Limb (tissue), 2 donors: ENCODE data around the gene HAT1.
"Not testable (repeated sequence)": the region's sequence is repeated elsewhere in the genome, so short reads cannot be mapped to it uniquely, and the experiment has no call there.

Experiments used
- DNase-seq, 2 donors: peaks; one replicate each; pipeline ENCODE4 v3.0.0-alpha.2; 2016; ENCODE audit errors: extremely low spot score in 2 of 2

Gene HAT1, protein sequence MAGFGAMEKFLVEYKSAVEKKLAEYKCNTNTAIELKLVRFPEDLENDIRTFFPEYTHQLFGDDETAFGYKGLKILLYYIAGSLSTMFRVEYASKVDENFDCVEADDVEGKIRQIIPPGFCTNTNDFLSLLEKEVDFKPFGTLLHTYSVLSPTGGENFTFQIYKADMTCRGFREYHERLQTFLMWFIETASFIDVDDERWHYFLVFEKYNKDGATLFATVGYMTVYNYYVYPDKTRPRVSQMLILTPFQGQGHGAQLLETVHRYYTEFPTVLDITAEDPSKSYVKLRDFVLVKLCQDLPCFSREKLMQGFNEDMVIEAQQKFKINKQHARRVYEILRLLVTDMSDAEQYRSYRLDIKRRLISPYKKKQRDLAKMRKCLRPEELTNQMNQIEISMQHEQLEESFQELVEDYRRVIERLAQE

DNA sequence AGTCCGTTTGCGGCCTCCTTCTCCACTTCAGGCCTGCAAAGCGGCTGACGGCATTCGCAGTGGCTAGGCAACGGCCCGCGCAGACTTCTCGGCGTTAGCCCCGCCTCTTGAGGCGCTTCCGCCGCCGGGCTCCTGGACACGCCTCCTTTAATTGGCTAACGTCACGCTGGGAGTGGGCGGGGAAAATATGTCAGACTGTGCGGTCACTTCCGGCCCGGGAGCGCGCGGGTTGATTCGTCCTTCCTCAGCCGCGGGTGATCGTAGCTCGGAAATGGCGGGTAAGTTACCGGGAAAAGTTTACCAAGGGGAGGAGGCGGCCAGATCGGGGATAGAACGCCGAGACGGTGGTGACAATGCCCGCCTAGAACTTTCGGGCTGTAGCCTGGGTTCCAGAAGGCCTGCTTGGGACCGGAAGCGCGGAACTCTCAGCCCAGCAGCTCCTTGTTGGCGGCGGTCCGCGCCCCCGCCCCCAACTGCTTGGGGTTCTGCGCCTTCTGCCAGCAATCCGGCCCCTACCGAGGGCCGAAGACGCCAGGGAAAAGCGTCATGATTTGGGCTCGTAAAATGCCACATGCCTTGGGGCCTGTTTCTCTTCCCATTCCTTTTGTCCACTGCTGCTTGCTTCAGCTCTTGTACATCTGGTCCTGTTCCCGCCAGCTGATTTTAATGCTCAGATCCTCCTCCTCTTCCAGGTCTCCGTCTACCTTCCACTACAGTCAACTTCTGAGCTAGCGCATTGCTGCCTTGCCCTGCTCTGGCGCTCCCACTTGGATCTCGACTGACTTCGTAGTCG is at the start of gene HAT1:
Gene HAT1 (plus strand): TSS at position 232 of the 793 bp plus-strand sequence. CDS start 40 bp downstream, at position 272.
- peak; percentile 98 to 99 for DNase-seq

DNA sequence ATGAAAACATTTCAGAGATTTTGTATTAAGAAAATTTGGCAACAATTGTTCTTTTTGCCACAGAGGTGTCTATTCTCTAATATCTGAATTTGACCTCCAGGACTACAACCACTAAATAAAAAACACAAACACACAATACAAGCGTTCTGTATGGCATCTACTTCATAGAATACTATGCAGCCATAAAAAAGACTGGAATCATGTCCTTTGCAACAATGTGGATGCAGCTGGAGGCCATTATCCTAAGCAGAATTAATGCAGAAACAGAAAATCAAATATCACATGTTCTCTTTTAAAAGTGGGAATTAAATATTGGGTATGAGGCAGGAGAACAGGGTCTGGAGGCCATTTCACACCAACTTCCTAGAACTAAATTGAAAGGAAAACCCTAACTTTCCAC is 47.7 kb upstream of the HAT1 start:
- no peak for DNase-seq

DNA sequence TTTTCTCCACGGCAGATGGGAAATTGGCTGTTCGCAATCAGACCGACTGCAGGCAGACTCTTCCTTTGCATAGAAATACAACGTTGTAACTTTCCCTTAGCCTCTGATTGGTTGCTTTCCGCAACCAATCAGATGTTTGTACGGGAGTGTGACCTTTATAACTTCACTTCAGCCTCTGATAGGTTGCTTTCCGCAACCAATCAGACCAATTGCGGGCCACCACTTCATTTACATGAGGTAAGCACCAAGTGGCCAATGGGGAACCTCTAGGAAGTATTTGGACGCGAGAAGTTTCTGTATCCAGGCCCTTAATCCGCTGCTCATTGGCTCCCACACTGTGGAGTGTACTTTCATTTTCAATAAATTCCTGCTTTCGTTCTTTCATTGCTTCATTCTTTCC is 47.3 kb upstream of the HAT1 start:
- DNase-seq, result no peak

DNA sequence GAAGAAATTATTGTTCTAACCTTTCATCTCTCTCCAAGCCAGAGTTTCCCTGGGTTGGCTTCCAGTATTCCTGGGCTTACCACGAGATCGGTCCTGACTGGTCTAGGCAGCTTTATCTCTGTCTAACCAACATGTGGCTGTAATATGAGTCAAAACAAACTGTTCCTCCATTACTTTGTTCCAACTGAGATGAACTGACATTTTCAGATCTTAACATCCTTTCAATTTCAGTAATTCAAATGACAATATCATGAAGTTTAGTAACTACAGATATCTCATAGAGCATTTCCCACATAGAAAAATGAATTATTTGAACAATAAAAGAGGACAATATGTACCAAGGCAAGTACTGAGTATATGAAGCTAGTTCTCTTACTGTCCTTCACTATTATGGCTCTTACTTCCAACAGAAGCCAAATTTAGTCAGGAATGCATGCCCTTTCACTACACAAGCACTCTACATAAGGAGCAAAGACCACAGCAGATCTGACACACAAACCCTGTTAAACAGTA is 43.7 kb upstream of the HAT1 start:
- DNase-seq, result peak in 1 of 2 donors; percentile 18

DNA sequence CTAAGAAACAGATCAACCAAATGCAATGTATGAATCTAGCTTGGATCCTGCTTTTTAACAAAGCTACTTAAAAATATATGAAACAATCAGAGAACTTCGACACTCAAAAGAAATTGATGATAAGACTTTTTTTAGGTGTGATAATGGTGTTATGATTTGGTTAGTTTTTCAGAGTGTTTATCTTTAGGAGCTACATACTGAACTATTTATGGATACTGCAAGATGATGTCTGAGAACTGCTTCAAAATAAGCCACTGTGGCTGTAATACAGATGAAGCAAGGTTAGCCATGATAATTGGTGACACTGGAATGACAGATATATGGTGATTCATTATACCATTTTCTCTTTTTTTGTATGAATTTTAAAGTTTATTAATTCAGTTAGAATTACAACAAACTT is 42.4 kb upstream of the HAT1 start:
- DNase-seq, result no peak

DNA sequence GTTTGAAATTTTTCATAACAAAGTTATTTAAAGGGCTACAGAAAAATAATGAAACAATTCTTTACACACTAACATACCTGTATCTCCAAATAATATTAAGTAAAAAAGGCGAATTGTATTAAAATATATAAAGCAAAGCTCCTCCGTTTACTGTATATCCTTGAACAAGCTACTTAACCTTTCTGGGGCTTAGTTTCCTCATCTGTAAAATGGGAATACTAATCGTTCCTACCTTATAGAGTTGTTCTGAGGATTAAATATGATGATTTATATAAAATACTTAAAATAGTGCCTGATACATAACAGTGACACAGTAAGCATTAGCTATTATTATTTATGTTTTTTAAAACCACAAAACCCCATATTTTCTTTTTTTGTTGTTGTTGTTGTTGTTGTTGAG is 41.5 kb upstream of the HAT1 start:
- no peak for DNase-seq

DNA sequence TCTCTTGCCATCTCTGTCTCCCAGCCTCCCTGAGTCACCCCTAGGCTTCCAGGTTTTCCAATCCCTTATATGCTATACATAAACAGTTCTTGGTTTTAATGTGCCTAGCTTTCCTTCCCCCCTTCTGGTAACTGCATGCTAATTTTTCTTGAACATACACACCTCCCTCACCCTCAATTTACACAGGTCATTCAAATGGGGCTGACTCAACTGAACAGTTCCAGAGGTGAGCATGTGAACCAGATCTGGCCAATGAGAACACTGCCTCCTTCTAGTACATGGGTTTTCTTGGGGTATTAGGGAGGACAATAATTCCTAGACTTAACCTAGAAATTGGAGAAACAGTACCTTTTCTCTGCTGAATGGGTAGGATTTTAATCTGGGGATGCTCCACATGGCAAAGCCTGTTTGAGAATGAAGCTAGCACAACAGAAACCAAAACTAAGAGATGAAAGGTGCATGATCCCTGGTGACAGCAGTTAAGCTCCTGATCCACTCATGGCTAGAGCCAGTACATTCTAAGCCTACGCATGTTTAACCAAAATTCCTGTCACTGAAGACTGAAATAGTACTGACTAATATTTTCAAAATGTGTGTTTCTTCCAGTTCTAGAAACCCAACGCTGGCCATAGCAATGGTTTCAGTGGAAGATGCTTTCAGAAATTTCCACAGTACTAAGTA is 40.0 kb upstream of the HAT1 start:
- no peak for DNase-seq

DNA sequence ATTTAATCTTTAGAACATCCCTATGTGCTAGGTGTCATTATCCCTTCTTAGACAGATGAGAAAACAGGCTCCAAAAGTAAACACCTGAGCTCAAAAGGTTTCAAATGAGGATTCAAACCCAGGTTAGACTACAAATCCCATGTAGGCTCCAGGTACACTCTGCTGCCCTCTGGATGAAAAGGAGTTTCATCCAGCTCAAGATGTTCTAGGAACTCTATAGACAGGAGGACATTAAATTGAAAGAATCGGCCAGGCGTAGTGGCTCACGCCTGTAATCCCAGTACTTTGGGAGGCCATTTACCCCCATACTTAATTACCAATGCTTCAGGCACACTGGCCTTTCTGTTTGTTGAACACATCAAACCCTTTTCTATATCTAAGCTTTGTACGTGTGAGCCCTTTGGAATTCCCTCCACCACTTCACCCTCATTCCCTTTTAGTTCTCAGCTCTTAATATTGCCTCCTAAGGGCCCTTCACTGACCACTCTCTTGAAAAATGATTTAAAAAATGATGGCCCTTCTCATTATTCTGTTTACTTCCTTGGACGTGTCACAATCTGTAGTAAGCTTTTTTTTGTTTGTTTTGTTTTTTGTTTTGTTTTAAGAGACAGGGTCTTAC is 38.9 kb upstream of the HAT1 start:
- no peak for DNase-seq

DNA sequence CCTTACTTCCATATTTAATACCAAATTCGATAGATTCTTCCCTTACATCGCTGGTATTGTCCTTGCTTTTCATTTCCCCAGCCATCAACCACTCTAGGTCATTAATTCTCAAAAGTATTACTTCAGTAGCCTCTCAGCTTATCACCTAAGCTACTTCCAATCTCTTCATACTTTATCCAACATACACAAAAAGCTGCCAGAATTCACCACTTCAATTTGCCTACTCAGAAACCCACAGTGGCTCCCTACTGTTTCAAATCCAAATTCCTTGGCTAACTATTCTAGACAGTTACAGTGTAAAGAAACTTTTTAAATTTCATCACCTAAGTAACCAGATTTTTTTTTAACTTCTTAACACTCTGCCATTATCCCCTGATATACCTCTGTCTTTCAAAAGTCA is 32.9 kb upstream of the HAT1 start:
- no peak for DNase-seq

DNA sequence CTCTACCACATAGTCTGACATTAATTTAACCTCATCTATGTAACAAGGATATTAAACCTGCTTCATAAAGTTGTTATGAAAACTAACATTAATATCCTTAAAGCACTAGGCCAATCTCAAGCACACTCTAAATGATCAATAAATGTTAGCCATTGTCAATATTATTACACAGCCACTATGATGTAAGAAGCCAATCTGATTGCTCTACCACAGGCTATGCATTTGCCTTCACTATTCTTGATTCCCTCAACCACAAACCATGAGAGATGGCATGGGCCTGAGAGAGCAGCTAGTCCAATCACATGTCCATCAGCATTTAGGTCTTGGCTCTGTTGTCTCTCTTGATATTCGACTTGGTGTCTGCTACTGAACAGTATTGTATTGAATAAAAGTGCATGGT is 32.5 kb upstream of the HAT1 start:
- no peak for DNase-seq

DNA sequence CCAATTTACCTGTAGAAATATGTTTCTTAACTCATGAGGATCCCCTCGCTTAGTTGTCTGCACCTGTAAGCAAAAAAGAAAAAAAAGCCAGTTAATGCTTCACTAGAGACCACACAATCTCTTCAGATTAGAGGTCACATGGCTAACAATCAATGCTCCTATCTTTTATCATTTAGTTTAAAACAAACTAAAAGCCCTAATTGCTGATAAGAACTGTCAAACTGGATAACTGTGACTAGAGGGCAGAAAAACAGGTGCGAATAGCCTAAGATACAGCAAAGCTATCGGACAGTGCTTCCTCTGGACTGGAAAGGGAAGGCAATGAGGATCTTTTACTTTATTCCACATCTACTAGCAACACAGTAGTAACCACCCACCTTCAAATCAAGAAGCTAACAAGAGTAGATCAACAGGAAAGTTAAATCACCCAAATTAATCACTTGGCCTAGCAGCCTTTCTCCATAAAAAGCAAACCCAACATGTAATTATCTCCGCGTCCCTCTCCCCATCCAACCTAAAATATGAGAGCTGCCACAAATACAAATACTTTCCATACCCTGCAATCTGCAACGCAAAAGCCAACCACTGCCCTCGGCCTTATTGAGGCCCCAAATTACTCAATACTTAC is 29.0 kb upstream of the HAT1 start:
- DNase-seq, result no peak

DNA sequence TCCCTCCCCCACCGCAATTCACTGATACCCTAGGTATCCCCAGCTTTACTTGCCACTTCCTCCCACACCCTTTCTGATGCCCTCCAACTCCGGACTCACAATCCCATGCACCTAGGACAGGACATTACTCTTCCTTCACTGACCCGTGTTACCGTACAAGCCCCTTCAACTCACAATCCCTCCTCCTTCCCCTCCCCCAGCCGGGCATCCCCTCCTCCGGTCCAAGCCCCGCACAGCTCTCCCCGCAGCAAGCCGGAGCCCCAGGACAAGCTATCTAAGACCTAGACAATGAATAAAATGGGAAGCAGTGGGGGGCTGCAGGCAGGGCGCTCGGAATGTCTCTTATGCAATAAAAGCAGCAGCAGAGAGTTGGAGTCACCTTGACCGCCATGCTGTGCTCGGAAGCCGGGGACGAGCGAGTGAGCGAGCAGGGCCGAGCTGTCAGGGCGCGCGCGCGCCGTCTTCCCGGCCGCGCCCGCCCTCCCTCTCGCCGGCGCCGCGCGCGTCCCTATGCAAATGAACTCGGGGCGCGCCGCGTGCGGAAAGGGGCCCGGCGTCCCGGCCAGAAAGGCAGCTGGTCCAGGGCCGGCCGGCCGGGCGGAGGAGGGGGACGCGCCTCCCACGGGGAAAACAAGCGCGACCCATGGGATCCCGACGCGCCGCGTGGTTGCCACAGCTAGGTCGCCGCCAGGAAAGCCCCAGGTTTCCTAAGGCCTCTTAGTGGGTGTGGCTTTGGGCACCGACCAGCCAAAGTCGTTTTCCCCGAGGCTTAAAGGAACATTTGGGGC is 28.2 kb upstream of the HAT1 start, which contains the start of gene SLC25A12:
Gene SLC25A12 (minus strand): TSS at position 421 of the 788 bp plus-strand sequence. CDS start 30 bp downstream, at position 391.
- peak; percentile 89 to 90 for DNase-seq

DNA sequence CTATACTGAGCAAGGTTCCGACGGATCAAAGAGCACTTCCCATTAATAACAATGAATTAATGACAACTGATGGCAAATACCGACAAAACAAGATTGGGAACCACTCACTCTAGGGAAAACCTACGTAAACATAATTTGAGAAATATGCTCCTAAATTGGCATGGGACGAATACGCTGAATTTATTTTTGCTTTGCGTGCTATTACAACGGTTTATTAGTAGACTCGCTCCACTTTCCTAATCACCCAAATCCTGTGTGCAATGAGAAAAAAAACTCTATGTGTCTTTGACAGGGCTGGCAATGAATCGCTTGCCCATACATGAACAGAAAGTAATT is 27.7 kb upstream of the HAT1 start:
- DNase-seq, result no peak

DNA sequence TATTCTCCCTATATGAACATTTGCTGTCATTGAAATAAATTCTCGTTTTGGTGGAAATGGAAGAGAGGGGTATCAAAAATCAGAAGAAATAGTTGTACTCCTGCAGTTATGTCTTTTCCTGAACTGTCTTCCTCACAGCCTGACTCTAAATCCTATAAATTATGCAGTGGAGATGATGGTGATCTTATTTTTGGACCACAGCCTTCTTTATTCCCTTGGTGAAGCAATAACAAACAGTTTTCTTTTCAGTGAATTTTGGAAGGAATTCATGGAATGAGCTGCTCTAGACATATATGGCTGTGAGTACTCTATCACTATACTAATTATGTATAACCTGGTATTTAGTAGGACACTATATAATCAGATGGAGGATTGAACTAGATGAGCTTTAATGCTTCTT is 26.5 kb upstream of the HAT1 start:
- no peak for DNase-seq

DNA sequence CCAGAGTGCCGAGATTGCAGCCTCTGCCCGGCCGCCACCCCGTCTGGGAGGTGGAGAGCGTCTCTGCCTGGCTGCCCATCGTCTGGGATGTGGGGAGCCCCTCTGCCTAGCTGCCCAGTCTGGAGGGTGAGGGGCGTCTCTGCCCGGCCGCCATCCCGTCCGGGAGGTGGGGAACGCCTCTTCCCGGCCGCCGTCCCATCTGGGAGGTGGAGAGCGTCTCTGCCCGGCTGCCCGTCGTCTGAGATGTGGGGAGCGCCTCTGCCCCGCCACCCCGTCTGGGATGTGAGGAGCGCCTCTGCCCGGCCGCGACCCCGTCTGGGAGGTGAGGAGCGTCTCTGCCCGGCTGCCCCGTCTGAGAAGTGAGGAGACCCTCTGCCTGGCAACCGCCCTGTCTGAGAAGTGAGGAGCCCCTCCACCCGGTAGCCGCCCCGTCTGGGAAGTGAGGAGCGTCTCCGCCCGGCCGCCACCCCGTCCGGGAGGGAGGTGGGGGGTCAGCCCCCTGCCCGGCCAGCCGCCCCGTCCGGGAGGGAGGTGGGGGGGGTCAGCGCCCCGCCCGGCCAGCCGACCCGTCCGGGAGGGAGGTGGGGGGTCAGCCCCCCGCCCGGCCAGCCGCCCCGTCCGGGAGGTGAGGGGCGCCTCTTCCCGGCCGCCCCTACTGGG is 22.5 kb upstream of the HAT1 start:
- DNase-seq, result not testable (repeated sequence)

DNA sequence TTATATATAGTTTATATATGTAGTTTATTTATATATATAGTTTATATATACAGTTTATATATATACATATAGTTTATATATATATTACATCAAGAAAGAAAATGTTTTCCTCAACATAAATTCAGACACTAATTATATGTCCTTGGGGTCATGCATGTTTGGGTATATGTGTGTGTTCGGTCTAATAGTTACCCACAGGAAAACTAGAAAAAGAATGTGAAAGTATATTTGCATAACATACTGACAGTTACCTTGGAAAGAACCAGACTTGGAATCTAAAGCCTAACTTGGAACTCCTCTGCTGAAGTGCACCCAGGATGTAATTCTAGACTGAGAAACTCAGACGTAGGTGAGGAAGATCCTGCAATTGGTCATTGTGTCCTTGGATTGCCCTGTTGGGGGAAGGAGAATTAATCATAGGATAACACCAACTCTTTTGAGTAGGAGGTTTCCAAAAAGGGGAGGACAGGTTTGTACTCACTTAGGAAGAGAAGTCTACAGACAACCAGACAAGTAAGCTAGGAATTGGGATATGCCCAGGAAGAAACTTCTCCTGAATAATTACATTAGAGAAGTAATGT is 19.3 kb upstream of the HAT1 start:
- no peak for DNase-seq

DNA sequence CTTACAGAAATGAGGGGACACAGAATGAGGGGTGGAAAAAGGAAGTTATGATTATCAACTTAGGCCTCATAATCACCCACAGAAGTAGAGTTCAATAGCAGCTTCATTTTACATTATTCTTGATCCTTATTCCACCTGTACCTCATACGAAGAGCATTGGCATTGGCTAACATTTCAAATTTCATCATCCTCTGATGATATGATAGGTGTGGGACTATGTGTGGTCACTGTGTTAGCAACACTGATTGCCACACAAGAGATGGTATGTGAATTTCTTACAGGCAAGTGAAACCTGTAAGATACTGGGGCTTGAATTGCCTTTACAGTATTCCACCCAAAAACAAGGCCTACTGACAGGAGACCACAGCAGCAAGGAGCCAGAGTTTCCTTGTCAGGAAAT is 14.0 kb upstream of the HAT1 start:
- no peak for DNase-seq

DNA sequence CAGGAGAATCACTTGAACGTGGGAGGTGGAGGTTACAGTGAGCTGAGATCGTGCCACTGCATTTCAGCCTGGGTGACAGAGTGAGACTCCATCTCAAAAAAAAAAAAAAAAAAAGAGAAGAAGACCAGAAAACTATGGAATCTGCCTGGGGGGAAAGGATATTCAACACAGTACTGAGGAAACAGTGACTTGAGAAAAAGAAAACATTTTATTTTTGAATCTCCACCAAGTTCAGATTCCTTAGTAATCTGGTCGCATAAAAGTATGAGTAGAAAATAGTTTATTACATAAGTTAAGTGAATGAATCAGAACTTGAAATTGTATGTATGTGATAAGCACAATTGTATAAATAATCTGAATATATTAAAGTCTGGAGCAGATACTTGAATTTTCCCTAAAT is 13.0 kb upstream of the HAT1 start:
- DNase-seq, result no peak

DNA sequence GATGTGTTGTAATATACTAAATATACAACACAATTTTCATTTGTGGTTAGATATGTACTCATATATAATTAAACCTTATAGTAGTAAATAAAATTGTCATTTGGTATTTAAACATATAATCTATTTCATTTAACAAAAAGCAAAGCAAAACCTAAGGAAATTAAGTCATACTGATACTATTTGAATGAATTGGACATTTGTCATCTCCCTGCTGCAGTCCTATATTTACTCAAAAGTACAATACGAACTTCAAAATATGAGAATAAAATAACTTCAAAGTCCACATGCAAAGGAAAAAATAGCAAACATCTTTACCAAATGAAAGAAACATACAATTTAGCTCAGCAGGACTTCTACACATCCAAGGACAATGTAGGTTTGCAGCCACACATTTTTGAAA is 11.8 kb upstream of the HAT1 start:
- no peak for DNase-seq
